Measurements from ENCODE around the gene ADAMTS12.

- TF ChIP-seq CTCF (optimal IDR thresholded peaks at IDR 0.05 in 1 of 3, IDR thresholded peaks at IDR 0.05 in 1 of 3, conservative IDR thresholded peaks at IDR 0.05 in 1 of 3; ENCODE audit: extremely low read depth in 1 of 3, insufficient read depth in 2 of 3, low read length in 3 of 3) (no peak), EZH2 (IDR thresholded peaks at IDR 0.05; ENCODE audit: low read length) (no peak)
Observed at GRCh38 chr5:33742181-33742580, 149.6 kb downstream of the ADAMTS12 start.
